Endothelial cell of umbilical vein (primary cell): ENCODE measurements around the gene CEP192. TPM values are rescaled to one million over a fixed set of nuclear protein-coding genes. Genes with fewer than 3 reads are reported as not detected.

Experiments
- BruUV-seq: library from RNA; stranded (reverse); fragments of 400-500 nt; replicated peaks from 2 replicates; lab custom pipeline; 2021; lab: Mats Ljungman, UMichigan
- CTCF ChIA-PET: fragments of 300-600, 350-600 bp; sonication (Branson Sonifier 250); formaldehyde crosslinking; loops from one replicate; lab custom pipeline; 2021; ENCODE audit warnings: antibody characterized with exemption, inconsistent platforms; lab: Charles Lee
- POLR2A ChIA-PET: fragments of 300-600, 350-600 bp; sonication (Branson Sonifier 250); formaldehyde crosslinking; loops from one replicate; lab custom pipeline; 2021; ENCODE audit warnings: antibody characterized with exemption, inconsistent platforms; lab: Charles Lee
- DNase-seq: peaks from one replicate; pipeline ENCODE4 v3.0.0-alpha.2; 2011; ENCODE audit warnings: low read depth, low spot score
- FAIRE-seq: peaks from 2 replicates; lab custom pipeline; 2011; peaks lifted over from hg19 to GRCh38; lab: Jason Lieb, UNC
- H2AFZ ChIP-seq: 2 replicates; pipeline ENCODE4 v1.6.0; 2012; ENCODE audit warnings: low read depth, low read length, control low read depth, inconsistent platforms
- H3K27ac ChIP-seq: 2 replicates; pipeline ENCODE4 v1.5.1; 2011; ENCODE audit warnings: low read depth, mild to moderate bottlenecking, control low read depth, low read length, moderate library complexity; ENCODE audit not compliant: insufficient read depth
- H3K27me3 ChIP-seq, 2 experiments: 2 replicates each; pipeline versions ENCODE4 v1.6.0 to v1.6.1; 2011; ENCODE audit warnings: low read length in 2 of 2, mixed read lengths in 1 of 2; ENCODE audit not compliant: control insufficient read depth in 2 of 2, insufficient read depth in 2 of 2
- H3K36me3 ChIP-seq, 2 experiments: 2 replicates in 1 of 2; 3 replicates in 1 of 2; pipeline ENCODE4 v1.5.1; 2011; ENCODE audit warnings: low read length in 2 of 2, mild to moderate bottlenecking in 1 of 2, moderate library complexity in 1 of 2; ENCODE audit not compliant: control insufficient read depth in 2 of 2, insufficient read depth in 2 of 2; ENCODE audit errors: extremely low read depth in 1 of 2
- H3K4me1 ChIP-seq: 3 replicates; pipeline ENCODE4 v1.5.1; 2011; ENCODE audit warnings: mild to moderate bottlenecking, low read length; ENCODE audit not compliant: control insufficient read depth, insufficient read depth; ENCODE audit errors: extremely low read depth
- H3K4me2 ChIP-seq: 2 replicates; pipeline ENCODE4 v1.6.1; 2011; ENCODE audit warnings: low read length, control low read depth, mixed read lengths; ENCODE audit not compliant: insufficient read depth
- H3K4me3 ChIP-seq, 3 experiments: fragments of 200-600 bp in 1 of 3; sonication (generic), shearing (Covaris generic) in 1 of 3; replicated peaks in 1 of 3; 2 replicates each; pipeline ENCODE4 v1.5.1; 2011 to 2016; ENCODE audit warnings: control low read depth in 3 of 3, low read length in 3 of 3, mild to moderate bottlenecking in 2 of 3, inconsistent platforms in 1 of 3, low read depth in 1 of 3, moderate library complexity in 1 of 3; ENCODE audit not compliant: insufficient read depth in 1 of 3
- H3K79me2 ChIP-seq: 2 replicates; pipeline ENCODE4 v1.6.0; 2012; ENCODE audit warnings: low read length, inconsistent platforms; ENCODE audit not compliant: control insufficient read depth, insufficient read depth
- H3K9ac ChIP-seq: replicated peaks from 2 replicates; pipeline ENCODE3; 2011; ENCODE audit warnings: low read length, control low read depth; ENCODE audit not compliant: insufficient read depth; ENCODE audit errors: extremely low read depth
- H3K9me1 ChIP-seq: replicated peaks from 3 replicates; pipeline ENCODE4 v1.6.0; 2011; ENCODE audit warnings: mild to moderate bottlenecking, low read length; ENCODE audit not compliant: control insufficient read depth, insufficient read depth; ENCODE audit errors: extremely low read depth
- H3K9me3 ChIP-seq: replicated peaks from 2 replicates; pipeline ENCODE4 v1.5.1; 2012; ENCODE audit warnings: low read length, inconsistent platforms; ENCODE audit not compliant: control insufficient read depth, insufficient read depth
- H4K20me1 ChIP-seq: replicated peaks from 2 replicates; pipeline ENCODE3; 2011; ENCODE audit warnings: mild to moderate bottlenecking, low read length; ENCODE audit not compliant: control insufficient read depth, insufficient read depth; ENCODE audit errors: extremely low read depth
- GATA2 ChIP-seq: IDR thresholded peaks from 2 replicates; pipeline ENCODE4 v1.7.0; 2011; ENCODE audit warnings: low read depth, mild to moderate bottlenecking, moderate library complexity, mixed read lengths, low read length; ENCODE audit not compliant: insufficient read length, insufficient read depth
- JUN ChIP-seq: IDR thresholded peaks from 2 replicates; pipeline ENCODE4 v1.6.1; 2011; ENCODE audit warnings: borderline replicate concordance, low read depth; ENCODE audit not compliant: insufficient read length, insufficient read depth
- MAX ChIP-seq: IDR thresholded peaks from 2 replicates; pipeline ENCODE4 v1.6.1; 2011; ENCODE audit not compliant: insufficient read depth, insufficient read length
- MYC ChIP-seq: IDR thresholded peaks from one replicate; pipeline ENCODE4 v1.6.1; 2011; ENCODE audit warnings: mild to moderate bottlenecking, low read depth, low read length
- POLR2A ChIP-seq: IDR thresholded peaks from 2 replicates; pipeline ENCODE4 v1.6.1; 2012; ENCODE audit warnings: low read depth, mild to moderate bottlenecking, control low read depth, low read length
- dilution Hi-C: fragments of 300-500 bp; cut with MboI; formaldehyde crosslinking; loops from one replicate; pipeline ENCODE4 v1.15.0; 2019; ENCODE audit warnings: low sequenced_read_pairs; ENCODE audit not compliant: extremely low pct_ligation_motif_present
- intact Hi-C: fragments of 100-400 bp; cut with micrococcal nuclease; formaldehyde crosslinking; loops from one replicate; pipeline ENCODE4 v1.10.0; 2022
- polyA plus RNA-seq, 4 experiments: library from polyadenylated mRNA; depleted of rRNA in 3 of 4; stranded (reverse) in 3 of 4; unstranded in 1 of 4; fragments of >200 nt; gene quantifications; 2 replicates each; pipeline versions ENCODE4 v1.2.1 to v1.2.3, GENCODE V29; 2011 to 2012; ENCODE audit warnings: missing spikeins in 1 of 4
- total RNA-seq: library from RNA; stranded (reverse); gene quantifications from 2 replicates; pipeline ENCODE4 v1.2.3, GENCODE V29; 2021
- TF ChIP-seq, protein P1 (sequence below), 2 donors: IDR thresholded peaks; 1 replicate in 1 of 2; 2 replicates in 1 of 2; pipeline ENCODE4 v1.5.1; 2011; ENCODE audit warnings: low read length in 2 of 2, mild to moderate bottlenecking in 2 of 2, moderate library complexity in 2 of 2, control low read depth in 1 of 2, inconsistent platforms in 1 of 2, low read depth in 1 of 2; ENCODE audit not compliant: insufficient read depth in 1 of 2; ENCODE audit errors: extremely low read depth in 1 of 2

The CEP192 gene
- total and polyA plus RNA-seq, 2 donors (not counting 3 experiments of a cell fraction or from before 2014, with no cell fraction given) = 14.5 to 22.9 TPM

DNA sequence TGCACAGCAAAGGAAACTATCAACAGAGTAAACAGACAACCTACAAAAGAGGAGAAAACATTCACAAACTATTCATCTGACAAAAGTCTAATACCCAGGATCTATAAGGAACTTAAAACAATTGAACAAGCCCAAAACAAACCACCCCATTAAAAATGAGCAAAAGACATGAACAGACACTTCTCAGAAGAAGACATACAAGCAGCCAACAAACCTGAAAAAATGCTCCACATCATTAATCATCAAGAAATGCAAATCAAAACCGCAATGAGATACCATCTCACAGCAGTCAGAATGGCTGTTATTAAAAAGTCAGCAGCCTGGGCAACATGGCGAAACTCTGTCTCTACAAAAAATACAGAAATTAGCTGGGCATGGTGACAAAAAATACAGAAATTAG is 117.2 kb downstream of the CEP192 start:
- POLR2A ChIA-PET = no interaction called here
- dilution Hi-C loops = no loop called here
- no TSS peak for BruUV-seq
- no peaks in the 10 kb centered on the region for H3K9me1 ChIP-seq
- H3K36me3 ChIP-seq = peaks cover 0 to 16% of the 10 kb centered on the region in 2 experiments
- H3K9ac ChIP-seq = no peak overlapping the region
- no peak for TF ChIP-seq GATA2
- TF ChIP-seq POLR2A = no peak
- TF ChIP-seq MAX = no peak
- TF ChIP-seq, protein P1, sequence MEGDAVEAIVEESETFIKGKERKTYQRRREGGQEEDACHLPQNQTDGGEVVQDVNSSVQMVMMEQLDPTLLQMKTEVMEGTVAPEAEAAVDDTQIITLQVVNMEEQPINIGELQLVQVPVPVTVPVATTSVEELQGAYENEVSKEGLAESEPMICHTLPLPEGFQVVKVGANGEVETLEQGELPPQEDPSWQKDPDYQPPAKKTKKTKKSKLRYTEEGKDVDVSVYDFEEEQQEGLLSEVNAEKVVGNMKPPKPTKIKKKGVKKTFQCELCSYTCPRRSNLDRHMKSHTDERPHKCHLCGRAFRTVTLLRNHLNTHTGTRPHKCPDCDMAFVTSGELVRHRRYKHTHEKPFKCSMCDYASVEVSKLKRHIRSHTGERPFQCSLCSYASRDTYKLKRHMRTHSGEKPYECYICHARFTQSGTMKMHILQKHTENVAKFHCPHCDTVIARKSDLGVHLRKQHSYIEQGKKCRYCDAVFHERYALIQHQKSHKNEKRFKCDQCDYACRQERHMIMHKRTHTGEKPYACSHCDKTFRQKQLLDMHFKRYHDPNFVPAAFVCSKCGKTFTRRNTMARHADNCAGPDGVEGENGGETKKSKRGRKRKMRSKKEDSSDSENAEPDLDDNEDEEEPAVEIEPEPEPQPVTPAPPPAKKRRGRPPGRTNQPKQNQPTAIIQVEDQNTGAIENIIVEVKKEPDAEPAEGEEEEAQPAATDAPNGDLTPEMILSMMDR (IDR thresholded peaks at IDR 0.05; ENCODE audit: extremely low read depth in 1 of 2, insufficient read depth in 1 of 2, low read depth in 1 of 2, low read length in 2 of 2) = no peak
- intact Hi-C loops = no loop called here
- H3K79me2 ChIP-seq = no peaks in the 10 kb centered on the region
- H2AFZ ChIP-seq = no peak overlapping the region
- no peaks in the 10 kb centered on the region for H4K20me1 ChIP-seq
- H3K27ac ChIP-seq = no peak overlapping the region
- CTCF ChIA-PET = interaction anchor here (0.9 to 1.3 kb wide), 2 partner anchors 17 to 51 kb away, joined by 3 read pairs; no protein-coding TSS in a partner anchor
- H3K4me2 ChIP-seq = no peak overlapping the region
- no peaks in the 10 kb centered on the region for H3K27me3 ChIP-seq
- FAIRE-seq (no peak), DNase-seq (no peak)
- H3K4me3 ChIP-seq = no peak overlapping the region
- no peaks in the 10 kb centered on the region for H3K4me1 ChIP-seq
- H3K9me3 ChIP-seq = no peaks in the 10 kb centered on the region

DNA sequence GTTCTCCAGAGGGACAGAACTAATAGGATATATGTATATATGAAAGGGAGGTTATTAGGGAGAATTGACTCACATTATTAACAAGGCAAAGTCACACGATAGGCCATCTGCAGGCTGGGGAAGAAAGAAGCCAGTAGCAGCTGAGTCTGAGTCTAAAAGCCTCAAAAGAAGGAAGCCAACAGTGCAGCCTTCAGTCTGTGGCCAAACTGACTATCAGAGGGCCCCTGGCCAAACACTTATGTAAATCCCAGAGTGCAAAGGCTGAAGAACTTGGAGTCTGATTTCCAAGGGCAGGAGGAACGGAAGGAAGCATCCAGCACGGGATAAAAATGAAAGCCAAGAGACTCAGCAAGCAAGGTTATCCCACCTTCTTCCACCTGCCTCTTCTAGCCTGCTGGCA is 119.4 kb downstream of the CEP192 start:
- H3K9me1 ChIP-seq = no peaks in the 10 kb centered on the region
- H3K27me3 ChIP-seq = no peaks in the 10 kb centered on the region
- H2AFZ ChIP-seq = no peak overlapping the region
- H3K36me3 ChIP-seq = peaks cover 2 to 6% of the 10 kb centered on the region in 2 experiments
- dilution Hi-C loops = no loop called here
- H3K79me2 ChIP-seq = no peaks in the 10 kb centered on the region
- H3K9me3 ChIP-seq = no peaks in the 10 kb centered on the region
- ChIA-PET CTCF (no interaction called here), POLR2A (no interaction called here)
- H3K27ac ChIP-seq = no peak overlapping the region
- H3K4me2 ChIP-seq = no peak overlapping the region
- FAIRE-seq (no peak), DNase-seq (no peak)
- no TSS peak for BruUV-seq
- H3K9ac ChIP-seq = no peak overlapping the region
- no peaks in the 10 kb centered on the region for H3K4me1 ChIP-seq
- TF ChIP-seq GATA2 = no peak
- TF ChIP-seq, protein P1 (IDR thresholded peaks at IDR 0.05; ENCODE audit: extremely low read depth in 1 of 2, insufficient read depth in 1 of 2, low read depth in 1 of 2, low read length in 2 of 2) = no peak
- no peak for TF ChIP-seq JUN
- no peak for TF ChIP-seq MYC
- no peaks in the 10 kb centered on the region for H4K20me1 ChIP-seq
- no peak overlapping the region for H3K4me3 ChIP-seq
- intact Hi-C loops = no loop called here
